Measurements from ENCODE around the gene PDE6B. TPM values are rescaled to one million over a fixed set of nuclear protein-coding genes. Genes with fewer than 3 reads are reported as not detected.
A peak's percentile ranks its signal among the peaks of the same experiment; 100 is the strongest.

PDE6B gene
- total and polyA plus RNA-seq, 2 of the 13 experiments (the other 11 are each of a cell fraction or from before 2014, with no cell fraction given), result 0.38 to 0.40 TPM

DNA sequence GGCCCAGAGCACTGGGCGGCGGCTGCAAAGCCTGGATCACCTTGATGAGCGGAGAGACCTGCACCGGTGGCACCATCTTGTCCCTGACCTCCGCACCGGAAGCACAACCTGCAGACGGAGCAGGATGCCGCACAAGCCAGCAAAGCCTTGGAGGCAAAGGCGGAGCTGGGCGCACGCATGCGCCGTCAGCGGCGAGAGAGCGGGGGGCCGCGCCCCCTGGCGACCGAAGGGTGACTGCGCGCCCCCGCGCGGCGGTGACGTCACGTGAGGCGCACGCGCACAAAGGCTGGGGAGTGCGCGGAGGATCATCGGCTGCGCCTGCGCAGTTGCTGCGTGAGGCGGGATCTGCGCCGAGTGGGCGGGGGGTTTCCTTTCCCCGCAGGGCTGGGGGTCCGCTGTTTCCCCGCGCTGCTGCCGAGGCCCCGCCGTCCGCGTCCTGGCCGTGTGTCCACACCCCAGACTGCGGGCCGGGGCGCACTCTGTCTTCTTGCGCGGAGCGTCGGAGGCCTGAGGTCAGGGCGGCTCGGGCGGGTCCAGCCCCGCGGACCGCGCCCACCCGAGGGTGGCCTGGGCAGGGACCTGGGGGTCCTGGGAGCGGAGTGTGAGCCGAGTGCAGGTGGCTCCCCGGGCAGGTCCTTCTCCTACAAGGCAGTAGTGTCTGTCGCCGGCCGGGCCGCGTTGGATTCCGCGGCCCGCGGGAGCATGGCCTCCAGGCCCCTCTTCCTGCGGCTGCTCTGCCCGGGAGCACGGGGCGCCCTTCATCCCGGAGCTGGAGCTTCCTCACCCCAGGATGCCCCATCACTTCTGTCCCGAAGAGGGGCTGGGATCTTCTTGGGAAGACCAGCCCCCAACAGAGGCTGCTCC lies 49.0 kb downstream of the PDE6B start, which contains the start of the genes ATP5ME and MYL5 (continued):
- no peak for TF ChIP-seq ZNF337 (CRISPR knock-in tag; IDR thresholded peaks at IDR 0.05; ENCODE audit: borderline replicate concordance, low read depth)
- TF ChIP-seq, protein P1, sequence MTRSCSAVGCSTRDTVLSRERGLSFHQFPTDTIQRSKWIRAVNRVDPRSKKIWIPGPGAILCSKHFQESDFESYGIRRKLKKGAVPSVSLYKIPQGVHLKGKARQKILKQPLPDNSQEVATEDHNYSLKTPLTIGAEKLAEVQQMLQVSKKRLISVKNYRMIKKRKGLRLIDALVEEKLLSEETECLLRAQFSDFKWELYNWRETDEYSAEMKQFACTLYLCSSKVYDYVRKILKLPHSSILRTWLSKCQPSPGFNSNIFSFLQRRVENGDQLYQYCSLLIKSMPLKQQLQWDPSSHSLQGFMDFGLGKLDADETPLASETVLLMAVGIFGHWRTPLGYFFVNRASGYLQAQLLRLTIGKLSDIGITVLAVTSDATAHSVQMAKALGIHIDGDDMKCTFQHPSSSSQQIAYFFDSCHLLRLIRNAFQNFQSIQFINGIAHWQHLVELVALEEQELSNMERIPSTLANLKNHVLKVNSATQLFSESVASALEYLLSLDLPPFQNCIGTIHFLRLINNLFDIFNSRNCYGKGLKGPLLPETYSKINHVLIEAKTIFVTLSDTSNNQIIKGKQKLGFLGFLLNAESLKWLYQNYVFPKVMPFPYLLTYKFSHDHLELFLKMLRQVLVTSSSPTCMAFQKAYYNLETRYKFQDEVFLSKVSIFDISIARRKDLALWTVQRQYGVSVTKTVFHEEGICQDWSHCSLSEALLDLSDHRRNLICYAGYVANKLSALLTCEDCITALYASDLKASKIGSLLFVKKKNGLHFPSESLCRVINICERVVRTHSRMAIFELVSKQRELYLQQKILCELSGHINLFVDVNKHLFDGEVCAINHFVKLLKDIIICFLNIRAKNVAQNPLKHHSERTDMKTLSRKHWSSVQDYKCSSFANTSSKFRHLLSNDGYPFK (CRISPR knock-in tag; IDR thresholded peaks at IDR 0.05; ENCODE audit: borderline replicate concordance), result peak; percentile 89
- TF ChIP-seq NR2F2 (IDR thresholded peaks at IDR 0.05; ENCODE audit: borderline replicate concordance, low read depth), result no peak
- no peak for TF ChIP-seq ZNF766 (CRISPR knock-in tag; IDR thresholded peaks at IDR 0.05; ENCODE audit: borderline replicate concordance)
- TF ChIP-seq TEAD3 (CRISPR knock-in tag; optimal IDR thresholded peaks at IDR 0.05; ENCODE audit: borderline replicate concordance), result peak; percentile 42
- TF ChIP-seq, protein P2, sequence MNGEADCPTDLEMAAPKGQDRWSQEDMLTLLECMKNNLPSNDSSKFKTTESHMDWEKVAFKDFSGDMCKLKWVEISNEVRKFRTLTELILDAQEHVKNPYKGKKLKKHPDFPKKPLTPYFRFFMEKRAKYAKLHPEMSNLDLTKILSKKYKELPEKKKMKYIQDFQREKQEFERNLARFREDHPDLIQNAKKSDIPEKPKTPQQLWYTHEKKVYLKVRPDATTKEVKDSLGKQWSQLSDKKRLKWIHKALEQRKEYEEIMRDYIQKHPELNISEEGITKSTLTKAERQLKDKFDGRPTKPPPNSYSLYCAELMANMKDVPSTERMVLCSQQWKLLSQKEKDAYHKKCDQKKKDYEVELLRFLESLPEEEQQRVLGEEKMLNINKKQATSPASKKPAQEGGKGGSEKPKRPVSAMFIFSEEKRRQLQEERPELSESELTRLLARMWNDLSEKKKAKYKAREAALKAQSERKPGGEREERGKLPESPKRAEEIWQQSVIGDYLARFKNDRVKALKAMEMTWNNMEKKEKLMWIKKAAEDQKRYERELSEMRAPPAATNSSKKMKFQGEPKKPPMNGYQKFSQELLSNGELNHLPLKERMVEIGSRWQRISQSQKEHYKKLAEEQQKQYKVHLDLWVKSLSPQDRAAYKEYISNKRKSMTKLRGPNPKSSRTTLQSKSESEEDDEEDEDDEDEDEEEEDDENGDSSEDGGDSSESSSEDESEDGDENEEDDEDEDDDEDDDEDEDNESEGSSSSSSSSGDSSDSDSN (CRISPR knock-in tag; IDR thresholded peaks at IDR 0.05), result peak; percentile 70
- TF ChIP-seq TBX2 (CRISPR knock-in tag; IDR thresholded peaks at IDR 0.05; ENCODE audit: borderline replicate concordance), result no peak
- TF ChIP-seq ZGPAT (CRISPR knock-in tag; IDR thresholded peaks at IDR 0.05), result peak; percentile 64; the same call in 1 of the 2 replicates
- TF ChIP-seq, protein P3, sequence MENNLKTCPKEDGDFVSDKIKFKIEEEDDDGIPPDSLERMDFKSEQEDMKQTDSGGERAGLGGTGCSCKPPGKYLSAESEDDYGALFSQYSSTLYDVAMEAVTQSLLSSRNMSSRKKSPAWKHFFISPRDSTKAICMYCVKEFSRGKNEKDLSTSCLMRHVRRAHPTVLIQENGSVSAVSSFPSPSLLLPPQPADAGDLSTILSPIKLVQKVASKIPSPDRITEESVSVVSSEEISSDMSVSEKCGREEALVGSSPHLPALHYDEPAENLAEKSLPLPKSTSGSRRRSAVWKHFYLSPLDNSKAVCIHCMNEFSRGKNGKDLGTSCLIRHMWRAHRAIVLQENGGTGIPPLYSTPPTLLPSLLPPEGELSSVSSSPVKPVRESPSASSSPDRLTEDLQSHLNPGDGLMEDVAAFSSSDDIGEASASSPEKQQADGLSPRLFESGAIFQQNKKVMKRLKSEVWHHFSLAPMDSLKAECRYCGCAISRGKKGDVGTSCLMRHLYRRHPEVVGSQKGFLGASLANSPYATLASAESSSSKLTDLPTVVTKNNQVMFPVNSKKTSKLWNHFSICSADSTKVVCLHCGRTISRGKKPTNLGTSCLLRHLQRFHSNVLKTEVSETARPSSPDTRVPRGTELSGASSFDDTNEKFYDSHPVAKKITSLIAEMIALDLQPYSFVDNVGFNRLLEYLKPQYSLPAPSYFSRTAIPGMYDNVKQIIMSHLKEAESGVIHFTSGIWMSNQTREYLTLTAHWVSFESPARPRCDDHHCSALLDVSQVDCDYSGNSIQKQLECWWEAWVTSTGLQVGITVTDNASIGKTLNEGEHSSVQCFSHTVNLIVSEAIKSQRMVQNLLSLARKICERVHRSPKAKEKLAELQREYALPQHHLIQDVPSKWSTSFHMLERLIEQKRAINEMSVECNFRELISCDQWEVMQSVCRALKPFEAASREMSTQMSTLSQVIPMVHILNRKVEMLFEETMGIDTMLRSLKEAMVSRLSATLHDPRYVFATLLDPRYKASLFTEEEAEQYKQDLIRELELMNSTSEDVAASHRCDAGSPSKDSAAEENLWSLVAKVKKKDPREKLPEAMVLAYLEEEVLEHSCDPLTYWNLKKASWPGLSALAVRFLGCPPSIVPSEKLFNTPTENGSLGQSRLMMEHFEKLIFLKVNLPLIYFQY (CRISPR knock-in tag; IDR thresholded peaks at IDR 0.05; ENCODE audit: borderline replicate concordance), result no peak
- no peak for TF ChIP-seq HIC2 (CRISPR knock-in tag; IDR thresholded peaks at IDR 0.05; ENCODE audit: low read depth)
- peak; percentile 92 for TF ChIP-seq NRL (CRISPR knock-in tag; IDR thresholded peaks at IDR 0.05; ENCODE audit: borderline replicate concordance)
- peak; percentile 46; the same call in 1 of the 2 replicates for TF ChIP-seq ARNTL (CRISPR knock-in tag; IDR thresholded peaks at IDR 0.05)
- TF ChIP-seq SP140L (CRISPR knock-in tag; IDR thresholded peaks at IDR 0.05; ENCODE audit: borderline replicate concordance), result no peak
- no peak for TF ChIP-seq MAFG (CRISPR knock-in tag; IDR thresholded peaks at IDR 0.05)
- peak; percentile 52; the same call in 1 of the 2 replicates for TF ChIP-seq MIER3 (CRISPR knock-in tag; IDR thresholded peaks at IDR 0.05; ENCODE audit: borderline replicate concordance)
